ENCODE data around the gene TIGD4.

GRCh38 chr4:152776352-152776751 is 3.2 kb downstream of the TIGD4 start:
- TF ChIP-seq CTCF (IDR thresholded peaks at IDR 0.05) (no peak), POLR2AphosphoS5 (IDR thresholded peaks at IDR 0.05) (no peak), EP300 (IDR thresholded peaks at IDR 0.05) (no peak), POLR2A (IDR thresholded peaks at IDR 0.05) (no peak)
